Measurements from ENCODE around the gene RHOBTB1.

DNA sequence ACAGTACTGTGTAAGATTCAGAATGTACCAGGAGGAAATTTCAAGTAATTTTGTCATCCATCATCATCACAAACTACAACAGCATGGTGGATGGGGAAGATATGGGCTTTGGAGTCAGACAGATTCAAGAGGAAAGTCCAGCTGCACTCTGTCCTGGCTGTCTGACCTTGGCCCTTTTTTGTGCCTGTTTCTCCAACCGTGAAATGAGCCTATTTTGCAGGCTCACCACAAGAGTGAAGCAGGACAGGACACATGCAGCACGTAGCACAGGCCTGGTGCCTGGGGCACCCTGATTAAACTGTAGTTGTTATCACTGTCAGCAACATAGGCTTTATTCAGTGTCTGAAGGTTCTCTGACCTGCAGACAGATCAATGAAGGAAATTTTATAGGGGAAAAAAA, 37.6 kb downstream of the RHOBTB1 start:
- TF ChIP-seq POLR2AphosphoS5 (IDR thresholded peaks at IDR 0.05; ENCODE audit: low read depth, low read length) (no peak), TAF1 (IDR thresholded peaks at IDR 0.05; ENCODE audit: borderline replicate concordance, insufficient read depth, low read length) (no peak)
- TF ChIP-seq, protein P1, sequence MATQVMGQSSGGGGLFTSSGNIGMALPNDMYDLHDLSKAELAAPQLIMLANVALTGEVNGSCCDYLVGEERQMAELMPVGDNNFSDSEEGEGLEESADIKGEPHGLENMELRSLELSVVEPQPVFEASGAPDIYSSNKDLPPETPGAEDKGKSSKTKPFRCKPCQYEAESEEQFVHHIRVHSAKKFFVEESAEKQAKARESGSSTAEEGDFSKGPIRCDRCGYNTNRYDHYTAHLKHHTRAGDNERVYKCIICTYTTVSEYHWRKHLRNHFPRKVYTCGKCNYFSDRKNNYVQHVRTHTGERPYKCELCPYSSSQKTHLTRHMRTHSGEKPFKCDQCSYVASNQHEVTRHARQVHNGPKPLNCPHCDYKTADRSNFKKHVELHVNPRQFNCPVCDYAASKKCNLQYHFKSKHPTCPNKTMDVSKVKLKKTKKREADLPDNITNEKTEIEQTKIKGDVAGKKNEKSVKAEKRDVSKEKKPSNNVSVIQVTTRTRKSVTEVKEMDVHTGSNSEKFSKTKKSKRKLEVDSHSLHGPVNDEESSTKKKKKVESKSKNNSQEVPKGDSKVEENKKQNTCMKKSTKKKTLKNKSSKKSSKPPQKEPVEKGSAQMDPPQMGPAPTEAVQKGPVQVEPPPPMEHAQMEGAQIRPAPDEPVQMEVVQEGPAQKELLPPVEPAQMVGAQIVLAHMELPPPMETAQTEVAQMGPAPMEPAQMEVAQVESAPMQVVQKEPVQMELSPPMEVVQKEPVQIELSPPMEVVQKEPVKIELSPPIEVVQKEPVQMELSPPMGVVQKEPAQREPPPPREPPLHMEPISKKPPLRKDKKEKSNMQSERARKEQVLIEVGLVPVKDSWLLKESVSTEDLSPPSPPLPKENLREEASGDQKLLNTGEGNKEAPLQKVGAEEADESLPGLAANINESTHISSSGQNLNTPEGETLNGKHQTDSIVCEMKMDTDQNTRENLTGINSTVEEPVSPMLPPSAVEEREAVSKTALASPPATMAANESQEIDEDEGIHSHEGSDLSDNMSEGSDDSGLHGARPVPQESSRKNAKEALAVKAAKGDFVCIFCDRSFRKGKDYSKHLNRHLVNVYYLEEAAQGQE (IDR thresholded peaks at IDR 0.05; ENCODE audit: insufficient read depth in 1 of 2, low read depth in 2 of 2, low read length in 2 of 2) = no peak
